H1 (cell line): ENCODE measurements around the gene ZNF687. TPM values are rescaled to one million over a fixed set of nuclear protein-coding genes. Genes with fewer than 3 reads are reported as not detected.
A peak's percentile ranks its signal among the peaks of the same experiment; 100 is the strongest.

Source experiments
- ATF2 ChIP-seq: IDR thresholded peaks from 2 replicates; pipeline ENCODE4 v1.6.1; 2012; ENCODE audit warnings: low read length, inconsistent platforms
- BACH1 ChIP-seq: IDR thresholded peaks from 2 replicates; pipeline ENCODE4 v1.6.1; 2012; ENCODE audit warnings: low read length, improper control_type of control experiment
- CBX8 ChIP-seq: fragments of 300-800, 300-1000 bp; sonication (generic); IDR thresholded peaks from 2 replicates; pipeline ENCODE4 v1.7.1; 2016; ENCODE audit warnings: low read depth, low read length, borderline replicate concordance
- CHD2 ChIP-seq: IDR thresholded peaks from 2 replicates; pipeline ENCODE4 v1.6.1; 2012; ENCODE audit warnings: low read length, improper control_type of control experiment
- CTBP2 ChIP-seq: IDR thresholded peaks from 2 replicates; pipeline ENCODE4 v1.7.0; 2011; ENCODE audit warnings: borderline replicate concordance, mild to moderate bottlenecking, moderate library complexity, mixed read lengths, low read length; ENCODE audit not compliant: insufficient read depth, insufficient read length
- CTCF ChIP-seq, 3 experiments: IDR thresholded peaks; 1 replicate in 2 of 3; 2 replicates in 1 of 3; pipeline versions ENCODE4 v1.5.1 to v1.6.1; 2011; ENCODE audit warnings: low read length in 3 of 3, mild to moderate bottlenecking in 3 of 3, inconsistent platforms in 2 of 3, low read depth in 1 of 3, moderate library complexity in 1 of 3; ENCODE audit not compliant: insufficient read depth in 1 of 3; ENCODE audit errors: control extremely low read depth in 1 of 3
- E2F6 ChIP-seq: IDR thresholded peaks from 2 replicates; pipeline ENCODE4 v1.6.1; 2012; ENCODE audit warnings: inconsistent platforms
- JUND ChIP-seq: IDR thresholded peaks from 2 replicates; pipeline ENCODE4 v1.6.1; 2011; ENCODE audit warnings: mild to moderate bottlenecking, improper control_type of control experiment, low read length
- MAX ChIP-seq: IDR thresholded peaks from 2 replicates; pipeline ENCODE4 v1.6.1; 2012; ENCODE audit warnings: inconsistent platforms
- NRF1 ChIP-seq: IDR thresholded peaks from 2 replicates; pipeline ENCODE4 v1.6.1; 2011; ENCODE audit warnings: mild to moderate bottlenecking, low read depth, low read length, improper control_type of control experiment
- PHF8 ChIP-seq: fragments of 200-600 bp; sonication (generic); conservative IDR thresholded peaks from 2 replicates; pipeline ENCODE4 v1.7.1; 2012; ENCODE audit warnings: low read depth, mild to moderate bottlenecking, inconsistent platforms, low read length, moderate library complexity
- POLR2A ChIP-seq, 2 experiments: IDR thresholded peaks; 1 replicate in 1 of 2; 2 replicates in 1 of 2; pipeline ENCODE4 v1.6.1; 2011; ENCODE audit warnings: low read depth in 2 of 2, low read length in 2 of 2, mild to moderate bottlenecking in 2 of 2; ENCODE audit errors: control extremely low read depth in 1 of 2
- POU5F1 ChIP-seq: IDR thresholded peaks from 2 replicates; pipeline ENCODE4 v1.6.1; 2011; ENCODE audit warnings: low read depth, mild to moderate bottlenecking, low read length, moderate library complexity
- RXRA ChIP-seq: IDR thresholded peaks from 2 replicates; pipeline ENCODE4 v1.6.1; 2011; ENCODE audit warnings: low read depth, mild to moderate bottlenecking, low read length, moderate library complexity; ENCODE audit not compliant: insufficient read depth
- SIN3A ChIP-seq, 2 experiments: IDR thresholded peaks in 1 of 2; conservative IDR thresholded peaks in 1 of 2; 2 replicates each; pipeline ENCODE4 v1.6.1; 2011 to 2012; ENCODE audit warnings: low read length in 2 of 2, improper control_type of control experiment in 1 of 2, low read depth in 1 of 2, mild to moderate bottlenecking in 1 of 2
- SIRT6 ChIP-seq: IDR thresholded peaks from one replicate; pipeline ENCODE4 v1.7.1; 2012; ENCODE audit warnings: low read length, inconsistent platforms
- SIX5 ChIP-seq: IDR thresholded peaks from 2 replicates; pipeline ENCODE4 v1.6.1; 2011; ENCODE audit warnings: mild to moderate bottlenecking, low read depth, low read length
- SUZ12 ChIP-seq: fragments of 200-600 bp; sonication (generic); IDR thresholded peaks from 2 replicates; pipeline ENCODE4 v1.6.1; 2012; ENCODE audit warnings: mild to moderate bottlenecking, inconsistent platforms, low read length, moderate library complexity, mixed read lengths
- ZNF274 ChIP-seq: IDR thresholded peaks from 2 replicates; pipeline ENCODE4 v1.7.0; 2012; ENCODE audit warnings: low read length, borderline replicate concordance; ENCODE audit errors: extremely low read depth
- polyA plus RNA-seq, 7 experiments: library from polyadenylated mRNA; depleted of rRNA in 3 of 7; stranded (reverse) in 5 of 7; unstranded in 2 of 7; fragments of >200 nt in 5 of 7; fragments of 200-250 nt in 2 of 7; gene quantifications; 1 replicate in 5 of 7; 2 replicates in 1 of 7; 4 replicates in 1 of 7; pipeline versions ENCODE4 v1.2.1 to v1.2.3, GENCODE V29; 2011 to 2013; ENCODE audit warnings: missing spikeins in 2 of 7, mixed read lengths in 2 of 7
- total RNA-seq: library from RNA; stranded (reverse); fragmentation: NEBNext Ultra II Directional; extraction: Animal tissue kit (Norgen Biotek cat#: 25700); gene quantifications from 2 replicates; pipeline ENCODE4 v1.2.1, GENCODE V29; 2021

Gene ZNF687
- total and polyA plus RNA-seq, 2 of the 8 experiments (the other 6 are each of a cell fraction or from before 2014, with no cell fraction given), result 45.9 to 69.9 TPM

GRCh38 chr1:151292207-151293030 is 10.3 kb downstream of the ZNF687 start (continued):
- peak; percentile 23 to 38 (median 28); a peak in 3 of 4 replicates for TF ChIP-seq CTCF (IDR thresholded peaks at IDR 0.05; ENCODE audit: control extremely low read depth in 1 of 3, insufficient read depth in 1 of 3, low read depth in 1 of 3, low read length in 3 of 3)
- no peak for TF ChIP-seq CHD2
- TF ChIP-seq POLR2A (IDR thresholded peaks at IDR 0.05; ENCODE audit: control extremely low read depth in 1 of 2, low read depth in 2 of 2, low read length in 2 of 2), result peak; percentile 51 to 53
- no peak for TF ChIP-seq ZNF274
- no peak for TF ChIP-seq BACH1
- no peak for TF ChIP-seq SIRT6
- no peak for TF ChIP-seq E2F6
- TF ChIP-seq POU5F1, result no peak
- TF ChIP-seq SIX5, result no peak
- no peak for TF ChIP-seq RXRA
- TF ChIP-seq PHF8, result no peak
- no peak for TF ChIP-seq SUZ12
- TF ChIP-seq SIN3A (conservative IDR thresholded peaks at IDR 0.05 in 1 of 2, IDR thresholded peaks at IDR 0.05 in 1 of 2; ENCODE audit: low read depth in 1 of 2, low read length in 2 of 2), result no peak
- TF ChIP-seq CBX8, result no peak
- TF ChIP-seq CTBP2, result no peak
- TF ChIP-seq MAX, result no peak
- no peak for TF ChIP-seq ATF2
- TF ChIP-seq JUND, result no peak
- no peak for TF ChIP-seq NRF1
